ENCODE results near the gene TRMT112.

- no peak for TF ChIP-seq CTCF (conservative IDR thresholded peaks at IDR 0.05 in 1 of 2, IDR thresholded peaks at IDR 0.05 in 1 of 2; ENCODE audit: low read depth in 1 of 2, low read length in 2 of 2)
- no peak for TF ChIP-seq EZH2 (IDR thresholded peaks at IDR 0.05; ENCODE audit: low read length, missing control alignments)
These were observed 561 bp downstream of the TRMT112 start for GRCh38 chr11:64316672-64317324.
